ENCODE results near the gene ITLN1. TPM values are rescaled to one million over a fixed set of nuclear protein-coding genes. Genes with fewer than 3 reads are reported as not detected.
"Not testable (repeated sequence)": the region's sequence is repeated elsewhere in the genome, so short reads cannot be mapped to it uniquely, and the experiment has no call there.

ITLN1 gene
- total RNA-seq (ENCODE audit: insufficient read depth, low replicate concordance), result 2.2 TPM

DNA sequence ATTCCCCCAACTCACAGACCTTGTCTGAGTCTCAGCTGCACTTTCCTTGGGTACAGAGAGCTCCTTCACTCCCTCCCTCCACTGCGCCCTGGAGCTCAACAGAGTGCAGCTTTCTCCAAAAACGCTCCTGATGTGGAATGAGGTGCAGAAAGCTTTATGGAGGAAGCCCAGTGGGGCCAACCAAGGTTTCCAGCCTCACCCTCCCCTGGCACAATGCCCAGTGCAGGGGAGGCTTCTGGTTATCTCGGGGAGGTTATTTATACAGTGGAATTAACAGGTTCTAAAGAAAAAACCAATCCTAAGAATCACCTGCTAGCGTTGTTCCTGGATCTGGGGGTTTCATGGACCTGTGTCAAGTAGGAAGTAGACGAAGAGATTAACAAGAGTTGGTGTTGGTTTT lies at the start of gene ITLN1:
ITLN1 (minus strand) TSS at position 139 of the 400 bp plus-strand sequence. CDS start 303 bp downstream, outside the sequence.
- DNase-seq (ENCODE audit: low spot score), result no peak

DNA sequence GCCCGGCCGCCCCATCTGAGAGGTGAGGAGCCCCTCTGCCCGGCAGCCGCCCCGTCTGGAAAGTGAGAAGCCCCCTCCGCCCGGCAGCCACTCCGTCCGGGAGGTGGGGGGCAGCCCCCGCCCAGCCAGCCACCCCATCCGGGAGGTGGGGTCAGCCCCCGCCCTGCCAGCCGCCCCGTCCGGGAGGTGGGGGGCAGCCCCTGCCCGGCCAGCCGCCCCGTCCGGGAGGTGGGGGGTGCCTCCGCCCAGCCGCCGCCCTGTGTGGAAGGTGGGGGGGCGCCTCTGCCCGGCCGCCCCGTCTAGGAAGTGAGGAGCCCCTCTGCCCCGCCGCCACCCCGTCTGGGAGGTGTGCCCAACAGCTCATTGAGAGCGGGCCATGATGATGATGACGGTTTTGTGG lies 48.3 kb upstream of the ITLN1 start:
- DNase-seq (ENCODE audit: low spot score), result not testable (repeated sequence)

DNA sequence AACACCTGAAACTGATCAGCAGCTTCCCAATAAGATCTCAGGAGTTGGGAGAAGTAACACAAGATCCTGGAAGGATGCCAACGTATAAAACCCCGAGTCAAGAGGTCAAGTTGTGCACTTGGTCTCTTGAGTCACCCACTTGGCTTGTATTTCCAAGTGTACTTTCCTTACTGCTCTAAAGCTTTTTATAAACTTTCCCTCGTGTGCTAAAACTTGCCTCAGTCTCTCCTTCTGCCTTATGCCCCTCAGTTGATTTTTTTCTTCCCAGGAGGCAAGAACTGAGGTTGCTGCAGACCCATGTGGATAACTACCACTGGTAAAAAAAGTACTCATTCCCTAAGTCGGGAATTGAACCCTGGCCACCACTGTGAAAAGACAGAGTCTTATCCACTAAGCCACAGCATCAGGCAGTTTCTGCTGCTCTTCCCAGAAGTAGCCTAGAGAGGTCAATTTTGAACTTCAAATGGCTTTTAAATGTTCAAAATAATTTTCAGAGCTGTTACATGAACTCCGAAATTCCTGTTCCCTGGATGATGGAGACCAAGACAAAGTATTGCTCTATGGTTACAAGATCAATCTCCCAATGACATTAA lies 40.8 kb upstream of the ITLN1 start:
- DNase-seq (ENCODE audit: low spot score), result no peak

DNA sequence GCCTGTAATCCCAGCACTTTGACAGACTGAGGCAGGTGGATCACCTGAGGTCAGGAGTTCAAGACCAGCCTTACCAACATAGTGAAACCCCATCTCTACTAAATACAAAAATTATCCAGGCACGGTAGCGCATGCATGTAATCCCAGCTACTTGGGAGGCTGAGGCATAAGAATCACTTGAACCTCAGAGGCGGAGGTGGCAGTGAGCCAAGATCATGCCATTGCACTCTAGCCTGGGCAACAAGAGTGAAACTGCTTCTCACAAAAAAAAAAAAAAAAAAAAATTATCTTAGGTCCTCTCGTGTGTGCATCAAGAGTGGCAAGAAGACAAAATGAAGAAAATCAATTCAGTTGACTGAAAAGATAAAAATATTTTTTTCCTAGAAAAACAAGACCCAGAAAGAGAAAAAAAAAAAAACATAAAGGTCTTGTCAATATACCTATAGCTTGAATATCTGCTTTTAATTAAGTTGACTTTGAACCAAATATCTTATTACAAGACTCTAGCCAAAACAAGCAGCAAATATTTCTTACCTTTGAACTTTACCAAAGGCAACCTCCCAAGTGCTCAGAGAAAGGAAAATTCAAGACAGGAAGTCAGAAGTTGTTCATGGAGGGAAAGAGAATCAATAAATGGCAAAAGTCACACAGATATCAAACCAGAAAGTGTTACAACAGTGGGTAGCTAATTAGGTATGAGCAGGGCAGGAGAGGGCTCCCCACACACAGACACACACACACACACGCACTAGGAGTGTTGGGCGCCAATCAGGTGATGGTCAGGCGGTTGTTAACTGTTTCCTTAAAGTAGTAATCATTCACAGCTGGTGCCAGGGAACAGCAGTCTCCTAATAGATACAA lies 40.0 kb upstream of the ITLN1 start:
- DNase-seq (ENCODE audit: low spot score), result no peak

DNA sequence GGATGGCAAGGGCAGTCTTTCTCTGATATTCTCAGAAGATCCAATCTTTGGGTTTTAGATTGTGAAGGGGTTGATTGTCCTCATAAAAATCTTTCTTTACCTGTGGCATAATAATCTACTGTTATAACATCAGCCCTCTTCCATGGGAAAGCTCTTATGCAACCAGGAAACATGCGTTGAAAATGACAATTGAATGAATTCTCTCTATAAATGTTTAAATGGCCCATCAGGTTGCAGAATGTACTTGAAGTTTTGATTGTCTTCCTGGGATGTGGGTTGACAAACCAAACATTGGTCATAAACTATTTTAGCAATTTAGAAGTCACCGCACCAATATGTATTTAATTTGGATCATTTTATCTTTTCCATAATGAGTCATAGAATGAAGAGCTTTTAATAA lies 31.7 kb upstream of the ITLN1 start:
- DNase-seq (ENCODE audit: low spot score), result no peak

DNA sequence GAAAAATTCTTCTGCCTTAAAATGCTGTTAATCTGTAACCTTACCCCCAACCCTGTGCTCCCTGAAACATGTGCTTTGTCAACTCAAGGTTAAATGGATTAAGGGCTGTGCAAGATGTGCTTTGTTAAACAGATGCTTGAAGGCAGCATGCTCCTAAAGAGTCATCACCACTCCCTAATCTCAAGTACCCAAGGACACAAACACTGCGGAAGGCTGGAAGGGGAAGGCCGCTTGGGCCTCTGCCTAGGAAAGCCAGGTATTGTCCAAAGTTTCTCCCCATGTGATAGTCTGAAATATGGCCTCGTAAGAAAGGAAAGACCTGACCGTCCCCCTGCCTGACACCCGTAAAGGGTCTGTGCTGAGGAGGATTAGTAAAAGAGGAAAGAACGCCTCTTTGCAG lies 28.2 kb upstream of the ITLN1 start:
- DNase-seq (ENCODE audit: low spot score), result not testable (repeated sequence)

DNA sequence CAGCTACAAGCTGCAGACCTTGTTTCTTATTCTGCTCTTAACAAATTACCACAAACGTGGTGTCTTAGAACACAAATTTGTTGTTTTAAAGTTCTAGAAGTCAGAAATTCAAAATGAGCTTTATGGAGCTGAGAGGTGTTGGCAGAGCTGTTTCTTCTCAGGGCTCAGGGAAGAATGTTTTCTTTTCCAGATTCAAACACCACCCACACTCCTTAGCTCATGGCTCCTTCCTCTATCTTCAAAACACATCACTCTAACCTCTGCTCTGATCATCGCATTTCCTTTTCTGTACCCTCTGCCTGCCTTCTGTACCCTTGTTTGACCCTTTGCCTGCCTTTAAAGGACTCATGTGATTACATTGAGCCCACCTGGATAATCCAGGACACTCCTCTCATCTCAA lies 26.9 kb upstream of the ITLN1 start:
- DNase-seq (ENCODE audit: low spot score), result no peak

DNA sequence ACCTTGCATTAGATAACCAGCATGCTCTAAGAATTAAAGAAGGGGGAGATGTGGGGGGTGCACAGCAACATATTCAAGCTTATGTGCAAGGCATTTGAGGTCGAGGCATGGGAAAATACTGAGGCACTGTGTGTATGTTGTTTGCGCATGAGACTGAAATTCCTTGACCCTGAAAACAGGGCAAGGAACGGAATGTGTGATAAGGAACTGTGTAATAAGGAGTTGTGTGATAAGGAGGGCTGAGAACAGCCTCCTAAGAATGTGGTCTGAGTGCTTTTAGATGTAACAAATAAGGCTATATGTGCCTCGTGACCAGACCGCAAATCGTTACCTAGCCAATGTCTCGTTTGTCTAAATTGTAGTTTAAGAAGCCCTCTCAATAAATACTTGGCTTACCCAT lies 26.5 kb upstream of the ITLN1 start:
- DNase-seq (ENCODE audit: low spot score), result peak; percentile 81

DNA sequence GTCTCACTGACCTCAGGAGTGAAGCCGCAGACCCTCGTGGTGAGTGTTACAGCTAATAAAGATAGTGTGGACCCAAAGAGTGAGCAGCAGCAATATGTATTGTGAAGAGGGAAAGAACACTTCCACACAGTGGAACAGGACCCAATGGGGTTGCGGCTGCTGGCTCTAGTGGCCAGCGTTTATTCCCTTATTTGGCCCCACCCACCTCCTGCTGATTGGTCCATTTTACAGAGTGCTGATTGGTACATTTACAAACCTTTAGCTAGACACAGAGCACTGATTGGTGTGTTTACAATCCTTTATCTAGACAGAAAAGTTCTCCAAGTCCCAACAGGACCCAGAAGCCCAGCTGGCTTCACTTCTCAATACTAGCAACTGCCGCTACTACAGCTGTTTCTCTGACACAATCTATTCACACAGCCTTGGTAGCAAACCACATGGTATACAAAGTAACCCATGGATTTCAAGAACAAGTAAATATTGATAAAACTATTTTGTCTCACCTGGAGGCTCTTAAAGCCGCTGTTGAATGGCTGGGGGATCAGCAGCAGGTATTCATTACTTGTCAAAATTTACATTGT lies 25.3 kb upstream of the ITLN1 start:
- DNase-seq (ENCODE audit: low spot score), result no peak

DNA sequence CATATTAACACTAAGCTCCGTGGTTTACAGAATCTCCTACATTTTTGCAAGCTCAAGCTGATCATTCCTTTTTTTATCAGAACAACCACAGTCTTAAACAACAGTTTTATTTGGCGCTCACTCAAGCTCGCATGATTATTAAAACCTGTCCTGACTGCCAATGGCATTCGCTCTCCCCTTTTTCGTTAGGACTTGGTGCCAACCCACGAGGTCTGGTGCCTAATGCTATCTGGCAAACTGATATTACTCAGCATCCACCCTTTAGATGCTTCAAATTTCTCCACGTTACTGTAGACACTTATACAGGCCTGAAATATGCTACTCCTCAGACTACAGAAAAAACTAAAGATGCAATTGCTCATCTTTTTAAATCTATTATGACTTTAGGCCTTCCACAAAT lies 23.0 kb upstream of the ITLN1 start:
- DNase-seq (ENCODE audit: low spot score), result peak; percentile 46

DNA sequence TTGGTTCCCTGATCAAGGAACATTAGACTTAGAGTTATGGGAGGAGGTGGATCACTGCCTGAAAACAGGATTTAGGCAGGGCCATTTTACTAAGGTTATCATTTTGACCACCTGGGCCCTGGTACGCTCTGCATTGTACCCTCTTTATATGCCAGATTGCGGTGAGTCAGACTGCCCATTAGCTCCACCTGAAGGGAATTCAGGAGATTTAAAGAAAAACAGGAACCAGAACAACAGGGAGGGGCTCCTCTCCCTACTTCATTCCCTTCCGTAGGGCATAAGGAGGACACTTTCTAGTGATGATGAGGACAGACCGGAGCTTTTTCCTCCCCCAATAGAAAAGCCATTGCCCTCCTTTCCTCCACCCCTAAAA lies 20.6 kb upstream of the ITLN1 start:
- no peak for DNase-seq (ENCODE audit: low spot score)

DNA sequence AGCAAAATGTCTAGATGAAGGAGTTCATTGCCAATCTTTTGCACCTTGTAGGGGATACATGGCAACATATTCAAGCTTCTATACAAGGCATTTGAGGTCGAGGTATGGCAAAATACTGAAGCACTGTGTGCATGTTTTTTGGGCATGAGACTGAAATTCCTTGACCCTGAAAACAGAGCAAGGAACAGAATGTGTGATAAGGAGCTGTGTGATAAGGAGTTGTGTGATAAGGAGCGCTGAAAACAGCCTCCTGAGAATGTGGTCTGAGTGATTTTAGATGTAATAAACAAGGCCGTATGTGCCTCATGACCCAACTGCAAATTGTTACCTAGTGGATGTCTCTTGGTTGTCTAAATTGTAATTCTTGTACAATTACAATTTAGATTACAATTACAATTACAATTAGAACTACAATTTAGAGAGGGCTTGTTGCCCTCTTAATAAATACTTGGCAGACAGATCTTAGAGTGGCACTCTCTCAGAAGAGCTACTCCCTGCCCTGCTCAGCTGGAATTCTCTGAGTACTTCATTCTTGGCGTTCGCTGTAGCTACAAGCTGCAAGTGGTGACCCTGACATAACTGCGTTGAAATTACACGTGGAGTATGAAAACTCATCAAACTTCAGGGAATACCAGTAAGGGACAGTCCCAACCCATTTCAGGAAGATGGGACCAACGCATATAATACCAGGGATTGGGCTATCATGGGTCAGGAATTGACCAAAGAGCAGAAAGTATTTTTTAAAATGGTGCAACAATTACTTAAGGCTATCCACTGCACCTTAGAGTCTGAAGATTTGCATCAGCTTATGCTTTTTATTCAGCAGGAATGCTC lies 20.0 kb upstream of the ITLN1 start:
- DNase-seq (ENCODE audit: low spot score), result peak; percentile 38

DNA sequence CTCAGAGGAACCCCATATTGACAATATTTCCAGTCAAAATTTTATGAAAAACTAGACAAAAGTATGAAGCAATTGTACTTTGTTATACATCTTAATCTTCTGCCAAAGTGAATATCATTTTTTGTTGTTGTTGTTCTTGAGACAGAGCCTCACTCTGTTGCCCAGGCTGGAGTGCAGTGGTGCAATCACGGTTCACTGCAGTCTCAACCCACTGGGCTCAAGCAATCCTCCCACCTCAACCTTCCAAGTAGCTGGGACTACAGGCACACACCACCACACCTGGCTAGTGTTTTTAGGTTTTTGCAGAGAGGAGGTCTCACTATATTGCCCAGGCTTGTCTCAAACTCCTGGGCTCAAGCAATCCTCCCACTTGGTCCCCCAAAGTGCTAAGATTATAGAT lies 17.3 kb upstream of the ITLN1 start:
- not testable (repeated sequence) for DNase-seq (ENCODE audit: low spot score)

DNA sequence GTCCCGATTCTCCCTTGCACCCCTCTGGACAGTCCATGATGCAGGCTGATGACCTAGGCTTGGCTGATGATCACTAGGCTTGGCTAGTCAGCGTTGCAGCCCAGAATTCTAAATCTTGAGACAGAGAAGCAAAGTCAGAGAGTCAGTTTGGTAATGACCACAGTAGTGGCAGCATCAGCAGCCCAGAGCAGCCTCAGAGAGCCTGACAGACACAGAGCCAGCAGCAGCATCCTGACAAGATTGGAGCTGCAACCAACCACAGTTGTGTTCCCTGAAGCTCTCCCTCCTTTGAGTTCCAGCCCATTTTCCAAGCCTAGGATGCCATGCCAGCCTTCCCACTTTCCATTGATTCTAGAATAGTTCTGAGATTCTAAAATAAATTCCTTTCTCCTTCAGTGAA lies 16.8 kb upstream of the ITLN1 start:
- no peak for DNase-seq (ENCODE audit: low spot score)

DNA sequence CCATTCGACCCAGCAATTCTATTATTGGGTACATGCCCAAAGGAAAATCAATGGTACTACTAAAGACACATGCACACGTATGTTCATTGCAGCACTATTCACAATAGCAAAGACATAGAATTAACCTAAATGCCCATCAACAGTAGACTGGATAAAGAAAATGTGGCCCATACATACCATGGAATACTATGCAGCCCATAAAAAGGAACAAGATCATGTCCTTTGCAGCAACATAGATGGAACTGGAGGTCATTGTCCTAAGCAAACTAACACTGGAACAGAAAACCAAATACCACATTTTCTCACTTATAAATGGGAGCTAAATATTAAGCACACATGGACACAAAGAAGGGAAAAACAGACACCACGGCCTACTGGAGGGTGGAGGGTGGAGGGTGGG lies 15.7 kb upstream of the ITLN1 start:
- DNase-seq (ENCODE audit: low spot score), result not testable (repeated sequence)

DNA sequence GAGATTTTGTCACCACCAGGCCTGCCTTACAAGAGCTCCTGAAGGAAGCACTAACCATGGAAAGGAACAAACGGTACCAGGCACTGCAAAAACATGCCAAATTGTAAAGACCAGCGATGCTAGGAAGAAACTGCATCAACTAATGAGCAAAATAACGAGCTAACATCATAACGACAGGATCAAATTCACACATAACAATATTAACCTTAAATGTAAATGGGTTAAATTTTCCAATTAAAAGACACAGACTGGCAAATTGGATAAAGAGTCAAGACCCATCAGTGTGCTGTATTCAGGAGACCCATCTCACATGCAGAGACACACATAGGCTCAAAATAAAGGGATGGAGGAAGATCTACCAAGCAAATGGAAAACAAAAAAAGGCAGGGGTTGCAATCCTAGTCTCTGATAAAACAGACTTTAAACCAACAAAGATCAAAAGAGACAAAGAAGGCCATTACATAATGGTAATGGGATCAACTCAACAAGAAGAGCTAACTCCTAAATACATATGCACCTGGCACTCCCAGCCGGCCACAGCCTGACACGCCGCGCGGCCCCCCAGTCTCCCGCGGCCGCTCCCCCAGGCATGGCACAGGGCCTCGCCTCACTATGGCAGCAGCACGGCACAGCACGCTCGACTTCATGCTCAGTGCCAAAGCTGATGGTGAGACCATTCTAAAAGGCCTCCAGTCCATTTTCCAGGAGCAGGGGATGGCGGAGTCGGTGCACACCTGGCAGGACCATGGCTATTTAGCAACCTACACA lies 9.6 kb upstream of the ITLN1 start:
- DNase-seq (ENCODE audit: low spot score), result not testable (repeated sequence)

DNA sequence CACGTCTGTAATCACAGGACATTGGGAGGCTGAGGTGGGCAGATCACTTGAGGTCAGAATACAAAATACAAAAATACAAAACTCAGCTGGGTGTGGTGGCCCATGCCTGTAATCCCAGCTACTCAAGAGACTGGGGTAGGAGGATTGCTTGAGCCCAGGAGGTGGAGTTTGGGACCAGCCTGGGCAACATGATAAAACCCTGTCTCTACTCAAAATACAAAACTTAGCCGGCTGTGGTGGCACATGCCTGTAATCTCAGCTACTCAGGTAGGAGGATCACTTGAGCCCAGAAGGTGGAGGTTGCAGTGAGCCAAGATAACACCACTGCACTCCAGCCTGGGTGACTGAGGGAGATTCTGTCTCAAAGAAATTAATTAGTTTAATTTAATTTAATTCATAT lies 6.5 kb upstream of the ITLN1 start:
- DNase-seq (ENCODE audit: low spot score), result no peak

DNA sequence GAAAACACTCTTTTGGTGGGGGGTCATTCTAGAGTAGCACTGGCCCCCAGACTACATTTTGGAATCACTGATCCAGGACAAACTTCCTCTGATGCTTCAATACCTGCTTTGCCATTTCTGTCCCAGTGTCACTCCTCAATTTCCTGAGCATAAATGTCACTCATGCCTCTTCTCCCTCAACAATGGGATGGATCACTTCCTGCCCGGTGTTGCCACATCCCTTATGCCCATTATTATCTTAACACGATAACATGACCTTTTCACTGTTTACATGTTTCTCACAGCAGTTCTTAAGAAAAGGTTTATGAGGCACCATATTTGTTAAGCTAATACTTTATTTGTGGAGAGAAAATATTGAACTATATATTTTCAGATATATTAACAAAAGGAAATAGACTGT lies 3.9 kb upstream of the ITLN1 start:
- DNase-seq (ENCODE audit: low spot score), result no peak

DNA sequence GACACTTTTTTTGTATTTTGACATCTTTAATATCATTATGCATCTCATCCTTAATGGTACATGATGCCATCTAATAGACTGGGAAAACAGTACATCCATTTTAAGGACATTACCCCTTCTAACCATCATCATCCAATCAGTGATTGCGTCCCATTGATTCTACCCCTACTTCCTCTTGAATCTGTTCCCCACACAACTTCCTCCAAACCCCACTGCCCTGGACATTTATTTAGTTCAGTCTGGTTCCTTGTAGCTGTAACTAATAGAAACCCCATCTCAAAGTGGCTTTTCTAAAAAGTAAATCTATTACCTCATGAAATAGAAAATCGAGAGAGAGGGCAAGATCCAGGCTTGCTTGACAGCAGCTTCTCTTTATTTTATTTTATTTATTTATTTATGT lies 2.1 kb upstream of the ITLN1 start:
- no peak for DNase-seq (ENCODE audit: low spot score)

DNA sequence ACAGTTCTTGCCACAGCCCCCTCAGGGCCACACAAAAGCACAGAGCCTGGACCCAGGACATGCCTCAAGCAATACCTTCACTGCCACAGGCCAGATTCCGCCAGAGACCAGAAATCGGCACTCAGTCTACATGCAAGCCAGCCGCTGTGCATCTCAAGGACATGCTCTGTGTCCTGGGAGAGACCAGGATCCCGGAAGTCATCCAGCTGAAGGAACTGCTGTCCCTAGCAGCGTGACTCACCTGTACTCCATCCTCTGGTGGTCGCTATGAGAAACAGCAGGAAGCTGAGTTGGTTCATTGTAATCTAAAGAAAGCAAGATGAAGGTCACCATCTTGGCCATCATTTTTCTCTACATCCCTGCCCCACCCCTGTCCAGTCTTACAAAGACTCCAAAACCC lies 401 bp downstream of the ITLN1 start:
- DNase-seq (ENCODE audit: low spot score), result no peak

Measured in umbilical cord (tissue), 2 donors.